H1 (cell line): ENCODE data around the gene TAMM41.

ENCODE experiments used
- CHD1 ChIP-seq: IDR thresholded peaks from 2 replicates; pipeline ENCODE4 v1.6.1; 2012; ENCODE audit warnings: low read depth, low read length, improper control_type of control experiment
- CHD7 ChIP-seq: fragments of 300-600 bp; sonication (generic); IDR thresholded peaks from 2 replicates; pipeline ENCODE4 v1.7.1; 2012; ENCODE audit warnings: low read length, moderate library complexity, mild to moderate bottlenecking, inconsistent platforms; ENCODE audit not compliant: insufficient replicate concordance
- CTCF ChIP-seq, 3 experiments: IDR thresholded peaks; 1 replicate in 2 of 3; 2 replicates in 1 of 3; pipeline versions ENCODE4 v1.5.1 to v1.6.1; 2011; ENCODE audit warnings: low read length in 3 of 3, mild to moderate bottlenecking in 3 of 3, inconsistent platforms in 2 of 3, low read depth in 1 of 3, moderate library complexity in 1 of 3; ENCODE audit not compliant: insufficient read depth in 1 of 3; ENCODE audit errors: control extremely low read depth in 1 of 3
- HDAC2 ChIP-seq, 2 experiments: fragments of 300-600 bp in 1 of 2; sonication (generic) in 1 of 2; IDR thresholded peaks; 2 replicates each; pipeline ENCODE4 v1.6.1; 2011 to 2012; ENCODE audit warnings: low read depth in 2 of 2, low read length in 2 of 2, mild to moderate bottlenecking in 2 of 2, moderate library complexity in 2 of 2, borderline replicate concordance in 1 of 2, inconsistent platforms in 1 of 2
- HDAC6 ChIP-seq: IDR thresholded peaks from one replicate; pipeline ENCODE4 v1.7.1; 2012; ENCODE audit warnings: low read depth, mild to moderate bottlenecking, inconsistent platforms, low read length, moderate library complexity
- PHF8 ChIP-seq: fragments of 200-600 bp; sonication (generic); conservative IDR thresholded peaks from 2 replicates; pipeline ENCODE4 v1.7.1; 2012; ENCODE audit warnings: low read depth, mild to moderate bottlenecking, inconsistent platforms, low read length, moderate library complexity
- POLR2A ChIP-seq, 2 experiments: IDR thresholded peaks; 1 replicate in 1 of 2; 2 replicates in 1 of 2; pipeline ENCODE4 v1.6.1; 2011; ENCODE audit warnings: low read depth in 2 of 2, low read length in 2 of 2, mild to moderate bottlenecking in 2 of 2; ENCODE audit errors: control extremely low read depth in 1 of 2
- POLR2AphosphoS5 ChIP-seq: IDR thresholded peaks from 2 replicates; pipeline ENCODE4 v1.6.1; 2011; ENCODE audit warnings: low read depth, low read length
- RAD21 ChIP-seq, 2 experiments: IDR thresholded peaks in 1 of 2; conservative IDR thresholded peaks in 1 of 2; 2 replicates each; pipeline ENCODE4 v1.6.1; 2011; ENCODE audit warnings: low read depth in 2 of 2, low read length in 2 of 2, improper control_type of control experiment in 1 of 2, inconsistent platforms in 1 of 2, mild to moderate bottlenecking in 1 of 2, moderate library complexity in 1 of 2
- RBBP5 ChIP-seq: IDR thresholded peaks from 2 replicates; pipeline ENCODE4 v1.7.1; 2012; ENCODE audit warnings: low read depth, mild to moderate bottlenecking, inconsistent platforms, low read length, moderate library complexity, borderline replicate concordance
- RFX5 ChIP-seq: IDR thresholded peaks from 2 replicates; pipeline ENCODE4 v1.6.1; 2011; ENCODE audit warnings: low read depth, low read length, improper control_type of control experiment, borderline replicate concordance
- SAP30 ChIP-seq: fragments of 300-600 bp; sonication (generic); IDR thresholded peaks from 2 replicates; pipeline ENCODE4 v1.7.1; 2012; ENCODE audit warnings: low read length, moderate library complexity, mild to moderate bottlenecking, inconsistent platforms; ENCODE audit not compliant: insufficient read depth, insufficient replicate concordance

GRCh38 chr3:11815111-11815510 is 31.6 kb downstream of the TAMM41 start:
- no peak for TF ChIP-seq CTCF (IDR thresholded peaks at IDR 0.05; ENCODE audit: control extremely low read depth in 1 of 3, insufficient read depth in 1 of 3, low read depth in 1 of 3, low read length in 3 of 3)
- no peak for TF ChIP-seq RFX5
- no peak for TF ChIP-seq CHD1
- no peak for TF ChIP-seq RAD21 (IDR thresholded peaks at IDR 0.05 in 1 of 2, conservative IDR thresholded peaks at IDR 0.05 in 1 of 2; ENCODE audit: low read depth in 2 of 2, low read length in 2 of 2)
- TF ChIP-seq RBBP5: no peak
- TF ChIP-seq PHF8: no peak
- TF ChIP-seq CHD7: no peak
- no peak for TF ChIP-seq SAP30
- no peak for TF ChIP-seq POLR2A (IDR thresholded peaks at IDR 0.05; ENCODE audit: control extremely low read depth in 1 of 2, low read depth in 2 of 2, low read length in 2 of 2)
- TF ChIP-seq POLR2AphosphoS5: no peak
- no peak for TF ChIP-seq HDAC6
- no peak for TF ChIP-seq HDAC2 (IDR thresholded peaks at IDR 0.05; ENCODE audit: borderline replicate concordance in 1 of 2, low read depth in 2 of 2, low read length in 2 of 2)
